GM21619 (cell line): ENCODE measurements around the gene TTLL12.

Experiments used
- ATAC-seq: cut with Tn5 transposase; IDR thresholded peaks from one replicate; pipeline ENCODE4 v1.9.1; 2021; ENCODE audit not compliant: unreplicated experiment

TTLL12 gene

GRCh38 chr22:43186272-43187170 lies at the start of gene TTLL12:
TSS of gene TTLL12 (minus strand) at chr22:43187134. CDS start at chr22:43187069, 65 bp downstream.
- ATAC-seq, result peak; percentile 48

- ATAC-seq, result no peak
Measured at GRCh38 chr22:43235445-43236409, 48.8 kb upstream of the TTLL12 start.

- no peak for ATAC-seq
Measured at GRCh38 chr22:43234264-43234988, 47.5 kb upstream of the TTLL12 start.

GRCh38 chr22:43233529-43233928 lies 46.6 kb upstream of the TTLL12 start:
- no peak for ATAC-seq

GRCh38 chr22:43232445-43232844 lies 45.5 kb upstream of the TTLL12 start:
- no peak for ATAC-seq

- ATAC-seq, result no peak
Measured at GRCh38 chr22:43231724-43232034, 44.7 kb upstream of the TTLL12 start.

GRCh38 chr22:43230971-43231723 lies 44.2 kb upstream of the TTLL12 start:
- no peak for ATAC-seq

GRCh38 chr22:43230571-43230970 lies 43.6 kb upstream of the TTLL12 start:
- no peak for ATAC-seq

- ATAC-seq, result no peak
Measured at GRCh38 chr22:43228863-43229262, 41.9 kb upstream of the TTLL12 start.

- ATAC-seq, result no peak
Measured at GRCh38 chr22:43228330-43228729, 41.4 kb upstream of the TTLL12 start.

- no peak for ATAC-seq
Measured at GRCh38 chr22:43227239-43227630, 40.3 kb upstream of the TTLL12 start.

GRCh38 chr22:43226377-43227238 lies 39.7 kb upstream of the TTLL12 start:
- ATAC-seq, result no peak

- no peak for ATAC-seq
Measured at GRCh38 chr22:43225609-43226008, 38.7 kb upstream of the TTLL12 start.

GRCh38 chr22:43222987-43223386 lies 36.1 kb upstream of the TTLL12 start:
- ATAC-seq, result no peak

GRCh38 chr22:43222262-43222661 lies 35.3 kb upstream of the TTLL12 start:
- no peak for ATAC-seq

- no peak for ATAC-seq
Measured at GRCh38 chr22:43220625-43221380, 33.9 kb upstream of the TTLL12 start.

GRCh38 chr22:43218786-43219185 lies 31.9 kb upstream of the TTLL12 start:
- ATAC-seq, result no peak

GRCh38 chr22:43217285-43218030 lies 30.5 kb upstream of the TTLL12 start:
- no peak for ATAC-seq
